ENCODE results near the gene PILRB.

GRCh38 chr7:100369105-100369504 is 11.2 kb downstream of the PILRB start:
- TF ChIP-seq ZNF274 (IDR thresholded peaks at IDR 0.05; ENCODE audit: low read depth, low read length) (no peak), YY1 (IDR thresholded peaks at IDR 0.05; ENCODE audit: insufficient read depth, insufficient read length) (no peak)

Measured in NT2/D1 (cell line).